Myocyte (in vitro differentiated cells): ENCODE data around the gene STAMBPL1. TPM values are rescaled to one million over a fixed set of nuclear protein-coding genes. Genes with fewer than 3 reads are reported as not detected.
A peak's percentile ranks its signal among the peaks of the same experiment; 100 is the strongest.
"Not testable (repeated sequence)": the region's sequence is repeated elsewhere in the genome, so short reads cannot be mapped to it uniquely, and the experiment has no call there.

Experiments
- DNase-seq: peaks from one replicate; pipeline ENCODE4 v3.0.0-alpha.2; 2012; ENCODE audit warnings: low read depth
- total RNA-seq: library from RNA; depleted of rRNA; stranded (reverse); fragments of >200 nt; gene quantifications from 2 replicates; pipeline ENCODE4 v1.2.3, GENCODE V29; 2014

Gene STAMBPL1
- total RNA-seq, 1 donor from 2014 or later: 10.0 TPM

DNA sequence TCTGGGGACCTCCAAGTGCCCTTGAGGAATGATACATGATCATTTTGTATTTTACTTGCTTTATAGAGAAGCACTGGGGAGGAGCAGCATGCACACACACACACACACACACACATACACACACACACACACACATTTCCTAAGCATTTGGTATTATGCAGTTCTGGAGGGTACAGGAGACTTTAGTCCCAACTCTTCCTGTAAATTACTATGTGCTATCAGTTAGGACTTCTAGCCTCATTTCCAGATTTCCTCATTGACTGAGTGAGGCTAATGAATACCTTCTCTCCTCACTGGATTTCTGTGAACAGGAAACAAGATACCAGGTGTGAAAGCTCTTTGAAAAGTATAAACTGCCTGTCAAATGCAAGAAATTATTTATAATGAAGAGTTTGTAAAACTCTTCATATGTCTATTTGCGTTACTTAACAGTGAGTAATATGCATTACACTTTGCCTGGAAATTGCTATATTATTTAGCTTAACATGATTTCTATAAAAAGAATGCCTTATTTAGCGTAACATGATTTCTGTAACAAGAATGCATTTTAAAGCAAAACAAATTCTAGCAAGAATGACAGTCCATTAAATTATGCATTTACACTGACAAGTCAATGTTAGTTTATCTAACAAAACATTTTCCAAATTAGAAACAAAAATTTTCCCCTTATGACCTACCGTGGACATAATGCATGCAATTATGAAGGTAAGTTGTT is 38.3 kb downstream of the STAMBPL1 start:
- no peak for DNase-seq

DNA sequence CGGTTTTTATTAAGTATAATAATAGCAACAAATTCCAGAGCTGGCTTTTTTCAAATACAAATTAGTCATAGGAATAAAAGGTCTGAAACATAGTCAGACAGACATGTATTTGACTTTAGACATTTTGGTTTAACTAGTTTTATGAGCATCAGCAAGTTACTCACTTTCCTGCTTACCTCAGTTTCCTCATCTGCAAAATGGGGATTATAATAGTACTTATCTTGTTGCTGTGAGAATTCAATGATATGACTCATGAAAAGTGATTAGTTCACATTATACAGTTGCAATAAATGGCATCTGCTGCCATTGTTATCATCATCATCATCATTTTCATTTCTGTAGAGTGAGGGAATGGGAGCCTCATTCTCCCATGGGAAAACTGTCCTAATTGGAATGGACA is 39.0 kb downstream of the STAMBPL1 start:
- no peak for DNase-seq

DNA sequence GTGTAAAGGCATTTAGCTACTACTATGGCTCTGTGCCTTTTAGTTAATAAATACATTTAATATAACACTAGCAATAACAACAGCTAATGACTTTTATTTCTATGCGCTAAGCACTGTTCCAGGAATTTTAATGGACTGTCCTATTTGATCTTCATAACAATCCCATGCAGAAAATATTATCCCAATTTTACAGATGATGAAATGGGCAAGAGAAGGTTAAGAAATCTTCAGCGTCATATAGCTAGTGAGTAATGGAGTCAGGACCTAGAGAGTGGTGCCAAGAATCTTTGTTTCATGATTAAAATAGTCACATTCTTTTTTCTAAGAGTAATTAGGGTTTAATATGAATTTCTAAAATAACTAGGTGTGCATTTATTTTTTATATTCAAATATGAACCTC is 40.2 kb downstream of the STAMBPL1 start:
- DNase-seq: no peak

DNA sequence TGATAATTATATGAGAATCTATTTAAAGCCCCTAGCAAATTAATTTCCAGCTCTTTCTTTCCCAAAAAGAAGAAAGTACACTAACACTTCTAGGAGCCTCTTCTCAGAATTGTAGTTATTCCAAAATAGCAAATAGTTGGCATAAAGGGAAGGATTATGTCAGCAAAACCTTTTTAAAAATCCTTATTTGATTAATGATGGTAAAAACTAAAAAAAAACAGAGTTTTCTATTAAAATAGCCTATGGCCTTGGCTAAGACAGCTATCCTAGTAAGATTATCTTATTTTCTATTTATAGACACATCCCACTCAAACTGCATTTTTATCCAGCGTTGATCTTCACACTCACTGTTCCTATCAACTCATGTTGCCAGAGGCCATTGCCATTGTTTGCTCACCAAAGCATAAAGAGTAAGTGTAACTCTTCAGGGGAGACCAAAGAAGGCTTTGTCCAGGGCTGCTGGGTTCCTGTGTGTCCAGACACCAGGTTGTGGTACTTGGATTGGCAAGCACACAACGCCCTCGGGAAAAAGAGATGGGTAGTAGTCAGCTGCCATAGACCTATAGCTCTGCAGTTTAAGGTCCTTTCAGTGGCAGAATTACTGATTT is 41.0 kb downstream of the STAMBPL1 start:
- DNase-seq: no peak

DNA sequence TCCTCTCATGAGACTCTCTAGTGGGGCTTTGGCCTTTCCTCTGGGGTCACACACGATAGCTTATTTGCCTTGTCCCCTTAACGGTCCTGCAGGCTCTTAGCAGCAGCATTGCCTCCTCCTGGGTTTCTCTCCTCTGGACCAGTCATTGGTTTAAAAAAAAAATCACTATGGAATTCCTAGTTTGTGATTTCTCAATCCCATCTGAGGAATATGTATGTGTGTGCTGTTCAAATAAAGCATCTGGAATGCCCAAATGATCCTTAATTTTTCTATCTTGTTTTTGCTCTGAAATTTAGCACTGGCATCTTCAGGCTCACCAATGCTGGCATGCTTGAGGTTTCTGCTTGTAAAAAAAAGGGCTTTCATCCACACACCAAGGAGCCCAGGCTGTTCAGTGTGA is 42.0 kb downstream of the STAMBPL1 start:
- no peak for DNase-seq

DNA sequence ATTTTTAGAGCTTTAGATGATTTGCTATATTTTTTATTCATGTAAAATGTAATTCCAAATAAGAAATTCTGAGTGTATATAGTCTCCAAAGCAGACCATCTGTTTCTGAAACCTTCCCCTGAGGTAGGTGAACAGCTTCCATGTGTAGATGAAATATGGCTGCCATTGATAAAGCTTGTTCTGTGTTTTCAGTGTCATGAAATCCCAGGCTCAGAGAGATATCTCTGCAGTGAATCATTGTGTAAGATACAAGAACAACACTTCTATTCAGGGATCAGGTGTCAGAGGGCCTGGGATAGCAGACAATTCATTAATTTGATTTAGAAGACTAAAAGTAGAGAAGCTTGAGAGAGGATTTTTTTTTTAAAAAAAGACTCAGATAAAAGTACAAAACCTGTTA is 43.5 kb downstream of the STAMBPL1 start:
- peak; percentile 72 for DNase-seq

DNA sequence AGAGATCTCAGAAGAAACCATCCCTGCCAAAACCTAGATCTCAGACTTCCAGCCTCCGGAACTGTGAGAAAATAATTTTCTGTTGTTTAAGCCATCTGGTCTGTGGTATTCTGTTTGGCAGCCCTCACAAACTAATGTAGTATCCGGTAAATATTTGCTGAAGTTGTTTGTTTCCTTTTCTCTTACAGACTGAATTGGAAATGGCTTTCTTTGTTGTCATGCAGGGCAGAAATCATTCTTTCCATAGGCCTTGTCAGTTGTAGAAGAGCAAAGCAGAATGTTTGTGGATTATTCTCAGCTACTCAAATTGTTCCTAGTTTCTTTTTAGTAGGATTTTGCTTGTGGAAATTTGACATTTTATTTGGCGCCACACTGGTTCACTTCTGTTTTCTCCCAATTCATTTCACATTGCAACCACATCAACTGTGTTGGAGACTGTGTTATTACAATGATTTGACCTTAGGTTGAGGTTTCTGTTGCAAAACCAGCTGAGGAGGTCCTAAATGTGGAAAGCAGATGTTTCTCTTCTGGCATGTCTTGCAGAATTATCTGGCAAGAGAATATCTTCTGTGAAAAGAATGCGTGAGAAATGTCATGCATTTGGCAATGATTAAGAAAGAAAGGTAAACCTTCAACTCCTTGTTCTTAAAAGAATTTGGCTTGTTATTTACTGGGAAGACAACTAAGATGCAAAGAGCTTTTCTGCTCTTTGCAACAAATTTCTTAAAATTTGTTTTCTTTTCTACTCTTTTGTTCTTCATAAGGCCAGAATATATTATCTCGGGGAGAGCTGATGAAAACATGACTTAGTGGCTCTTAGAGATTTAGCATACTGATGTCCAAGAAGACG is 46.7 kb downstream of the STAMBPL1 start:
- DNase-seq: peak; percentile 66

DNA sequence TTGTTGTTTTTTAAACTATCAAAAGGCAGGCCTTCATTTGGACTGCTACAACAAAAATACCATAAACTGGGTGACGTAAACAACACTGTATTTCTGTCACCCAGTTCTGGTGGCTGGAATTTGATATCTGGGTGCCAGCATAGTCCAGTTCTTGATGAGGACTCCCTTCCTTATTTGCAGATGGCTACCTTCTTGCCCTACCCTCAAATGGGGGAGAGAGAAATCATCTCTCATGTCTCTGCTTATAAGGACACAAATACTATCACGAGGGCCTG is 47.3 kb downstream of the STAMBPL1 start:
- no peak for DNase-seq

DNA sequence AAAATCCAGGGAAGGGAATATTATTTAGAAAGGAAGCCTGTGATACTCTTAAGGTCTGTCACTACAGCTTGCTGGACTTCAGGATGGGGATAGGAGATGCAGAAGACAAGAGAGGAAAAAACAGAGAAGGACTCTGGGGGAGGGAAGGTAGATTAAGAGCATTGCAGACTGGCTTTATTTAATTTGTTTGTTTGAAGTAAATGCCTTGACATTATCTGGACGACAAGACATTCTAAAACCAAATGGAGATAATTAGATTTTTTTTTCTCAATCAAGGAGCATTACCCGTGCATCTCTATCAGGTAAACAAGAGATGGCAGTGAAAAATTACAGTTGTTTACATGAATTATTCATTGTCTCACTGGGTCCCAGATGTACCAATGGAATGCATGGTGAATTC is 48.2 kb downstream of the STAMBPL1 start:
- no peak for DNase-seq

DNA sequence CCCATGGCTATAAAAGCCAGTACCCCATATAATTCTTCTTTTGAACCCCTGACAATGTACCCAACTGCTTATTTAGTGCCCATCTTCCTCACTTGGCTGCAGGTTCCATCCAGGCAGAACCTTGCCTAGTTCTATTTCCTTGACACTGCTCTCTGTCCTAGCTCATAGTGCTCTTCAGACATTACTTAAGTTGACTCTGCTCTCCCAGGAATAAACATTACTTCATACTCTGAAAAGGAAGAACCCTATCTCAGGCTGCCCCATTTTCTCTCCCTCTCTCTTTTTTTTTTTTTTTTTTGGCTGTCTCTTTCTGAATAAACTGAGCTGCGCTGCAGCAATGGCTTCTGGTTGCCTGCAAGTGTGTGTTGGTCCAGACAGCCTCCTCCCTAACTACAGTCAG is 51.5 kb downstream of the STAMBPL1 start:
- DNase-seq: no peak

DNA sequence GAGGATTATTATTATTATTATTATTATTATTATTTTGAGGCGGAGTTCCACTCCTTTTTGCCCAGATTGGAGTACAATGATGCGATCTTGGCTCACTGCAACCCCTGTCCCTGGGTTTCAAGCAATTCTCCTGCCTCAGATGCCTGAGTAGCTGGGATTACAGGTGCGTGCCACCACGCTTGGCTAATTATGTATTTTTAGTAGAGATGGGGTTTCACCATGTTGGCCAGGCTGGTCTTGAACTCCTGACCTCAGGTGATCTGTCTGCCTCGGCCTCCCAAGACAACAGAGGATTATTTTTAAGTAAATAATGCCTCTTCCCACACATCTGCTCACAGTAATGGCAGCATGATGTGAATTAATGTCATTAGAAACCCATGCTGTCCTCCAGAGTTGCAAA is 52.0 kb downstream of the STAMBPL1 start:
- DNase-seq: not testable (repeated sequence)

DNA sequence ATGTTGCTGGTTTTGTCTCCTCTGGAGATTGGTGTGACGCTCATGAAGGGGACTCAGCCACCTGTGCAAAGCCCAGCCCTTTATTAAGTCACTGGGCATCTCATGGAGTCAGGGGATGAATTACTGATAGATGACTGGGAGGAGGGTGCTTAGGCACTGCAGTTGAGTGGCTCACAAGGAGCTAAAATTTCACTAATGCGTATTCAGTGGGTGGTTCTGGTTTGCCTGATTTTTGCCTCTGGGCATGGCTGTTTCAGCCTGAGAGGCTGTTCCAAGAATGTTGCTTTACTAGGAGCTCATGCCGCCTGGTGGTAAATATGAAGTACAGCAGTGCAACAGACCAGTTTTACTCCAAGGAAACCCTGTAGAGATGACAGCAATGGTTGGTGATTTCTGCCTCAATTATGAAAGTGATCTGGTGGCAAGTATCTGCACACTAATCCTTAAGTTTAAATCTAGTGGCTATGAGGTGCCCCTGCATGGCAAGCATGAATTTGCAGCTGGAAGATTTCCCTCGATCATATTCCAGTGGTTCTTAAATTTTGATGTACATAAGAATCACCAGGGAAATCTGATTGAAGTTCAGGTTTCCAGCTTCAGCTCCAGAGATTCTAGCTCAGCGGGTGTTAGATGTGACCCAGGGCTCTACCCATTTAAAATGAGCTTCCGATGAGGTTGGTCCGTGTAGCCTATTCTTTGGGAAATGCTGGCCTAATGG is 52.7 kb downstream of the STAMBPL1 start:
- peak; percentile 83 for DNase-seq

DNA sequence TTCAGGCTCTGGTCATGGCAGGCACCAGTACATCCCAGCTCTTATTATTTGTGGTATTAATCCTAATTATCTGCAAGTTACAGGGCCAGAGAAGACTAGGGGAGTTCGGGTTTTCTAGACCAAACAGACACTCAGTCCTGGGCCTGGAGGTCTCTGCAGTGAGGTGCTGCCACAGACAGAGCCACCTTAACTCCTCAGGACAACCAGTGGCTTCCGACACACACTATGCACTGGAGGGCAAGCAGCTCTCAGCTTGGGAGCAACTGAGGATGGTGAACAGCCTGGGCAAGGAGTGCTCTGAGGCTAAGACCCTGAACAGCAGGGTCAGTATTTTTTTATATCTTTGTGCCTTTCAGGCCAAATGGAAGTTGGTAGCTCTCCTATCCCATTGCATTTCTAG is 53.5 kb downstream of the STAMBPL1 start:
- no peak for DNase-seq

DNA sequence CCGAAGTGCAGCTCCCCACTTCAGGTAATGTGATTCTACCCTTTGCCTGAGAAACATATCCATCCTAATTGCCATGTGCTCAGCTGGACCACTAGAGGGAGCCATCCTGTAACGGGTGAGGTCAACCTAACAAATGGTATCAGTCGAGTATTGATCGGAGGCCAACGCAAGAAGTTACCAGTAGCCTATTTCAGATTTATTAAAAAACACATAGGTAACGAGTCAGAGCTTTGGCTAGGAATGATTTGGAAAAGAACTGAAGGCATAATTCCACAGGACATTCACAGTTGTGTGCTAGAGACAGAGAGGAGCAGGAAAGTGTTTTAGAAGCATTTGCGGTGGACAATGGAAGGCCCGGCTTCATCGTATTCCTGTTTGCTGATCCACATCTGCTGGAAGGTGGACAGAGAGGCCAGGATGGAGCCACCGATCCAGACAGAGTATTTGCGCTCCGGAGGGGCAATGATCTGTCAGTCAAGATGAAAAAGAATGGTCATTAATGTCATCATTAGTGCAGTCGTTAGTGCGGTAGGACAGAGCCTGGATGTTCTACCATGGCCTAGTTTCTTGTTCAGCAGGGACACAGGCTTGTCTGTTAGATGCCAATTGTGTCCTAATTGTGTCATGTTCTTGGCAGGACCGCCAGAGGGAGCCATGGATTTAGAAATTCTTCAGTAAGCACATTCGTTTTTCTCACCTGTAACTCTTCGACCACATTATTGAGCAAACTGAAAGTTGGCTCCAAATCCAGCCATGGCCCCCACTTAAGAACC is 55.0 kb downstream of the STAMBPL1 start:
- peak; percentile 81 for DNase-seq

DNA sequence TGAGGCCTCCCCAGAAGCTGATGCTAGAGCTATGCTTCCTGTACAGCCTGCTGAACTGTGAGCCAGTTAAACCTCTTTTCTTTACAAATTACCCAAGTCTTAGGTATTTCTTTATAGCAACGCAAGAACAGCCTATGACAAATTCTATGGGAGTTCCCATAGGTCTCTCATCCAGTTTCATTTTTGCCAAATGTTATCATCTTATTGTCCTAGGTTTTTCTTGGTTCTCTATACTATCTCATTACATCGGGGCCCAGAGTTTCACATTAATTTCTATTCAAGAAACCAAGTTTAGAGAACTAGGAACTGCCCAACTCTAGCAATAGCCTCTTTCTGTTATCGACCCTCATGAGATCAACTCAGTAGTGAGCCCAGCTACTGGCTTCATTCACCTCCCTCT is 56.6 kb downstream of the STAMBPL1 start:
- DNase-seq: no peak

DNA sequence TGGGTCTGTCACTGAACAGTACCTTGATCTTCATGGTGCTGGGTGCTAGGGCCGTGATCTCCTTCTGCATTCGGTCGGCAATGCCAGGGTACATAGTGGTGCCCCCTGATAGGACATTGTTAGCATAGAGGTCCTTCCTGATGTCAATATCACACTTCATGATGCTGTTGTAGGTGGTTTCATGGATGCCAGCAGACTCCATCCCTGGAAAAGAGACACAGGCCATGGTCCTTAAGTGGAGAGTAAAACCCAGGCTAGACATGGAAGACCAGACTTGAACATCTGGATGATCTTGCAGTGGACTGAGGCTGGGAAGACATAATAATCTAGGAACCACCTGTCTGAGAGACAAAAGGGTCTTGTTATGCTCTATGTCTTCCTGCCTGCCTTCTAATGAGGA is 58.0 kb downstream of the STAMBPL1 start:
- DNase-seq: no peak

DNA sequence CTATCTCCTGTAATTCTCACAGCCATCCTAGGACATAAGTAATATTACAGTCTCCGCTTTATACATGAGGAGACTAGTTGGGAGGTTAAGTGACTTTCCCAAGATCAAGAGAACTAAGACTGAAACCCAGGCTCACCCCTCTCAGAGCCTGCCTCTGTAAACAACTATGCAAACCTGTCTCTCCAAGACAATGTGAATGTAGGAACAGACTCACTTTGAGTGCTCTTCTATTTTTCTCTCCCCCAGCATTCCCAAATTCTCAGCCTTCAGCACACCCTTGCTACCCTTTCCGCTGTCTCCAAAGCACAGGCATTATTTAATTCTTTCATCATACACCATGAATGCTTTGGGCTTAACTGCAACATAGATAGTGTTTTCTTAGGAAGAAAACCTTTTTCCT is 58.9 kb downstream of the STAMBPL1 start:
- DNase-seq: no peak

DNA sequence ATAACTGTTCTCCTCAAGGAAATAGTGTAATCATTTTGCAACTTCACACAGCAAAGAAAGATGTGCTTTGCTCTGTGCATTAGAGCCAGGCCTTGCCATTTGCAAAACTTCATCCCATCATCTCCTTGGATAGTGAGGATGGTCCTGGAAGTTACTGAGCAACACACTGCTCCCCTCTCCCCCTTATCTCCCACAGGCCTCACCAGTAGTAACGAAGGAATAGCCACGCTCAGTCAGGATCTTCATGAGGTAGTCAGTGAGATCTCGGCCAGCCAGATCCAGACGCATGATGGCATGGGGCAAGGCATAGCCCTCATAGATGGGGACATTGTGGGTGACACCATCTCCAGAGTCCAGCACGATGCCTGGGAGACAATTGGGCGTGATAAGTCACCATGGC is 61.0 kb downstream of the STAMBPL1 start:
- DNase-seq: peak; percentile 52

DNA sequence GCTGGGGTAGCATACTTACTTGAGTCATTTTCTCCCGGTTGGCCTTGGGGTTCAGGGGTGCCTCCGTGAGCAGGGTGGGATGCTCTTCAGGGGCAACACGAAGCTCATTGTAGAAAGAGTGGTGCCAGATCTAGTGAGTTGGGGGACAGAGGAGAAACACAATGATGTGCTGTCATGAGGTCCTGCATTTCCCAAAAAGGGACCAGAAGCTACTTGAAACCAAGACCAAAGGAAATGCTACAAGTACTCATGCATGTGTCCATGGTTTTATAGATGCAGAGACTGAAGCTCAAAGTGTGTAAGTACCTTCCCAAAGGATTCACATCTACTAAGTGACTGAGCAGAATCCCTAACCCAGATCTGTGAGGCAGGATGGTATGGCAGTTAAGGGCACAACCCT is 63.7 kb downstream of the STAMBPL1 start:
- no peak for DNase-seq

DNA sequence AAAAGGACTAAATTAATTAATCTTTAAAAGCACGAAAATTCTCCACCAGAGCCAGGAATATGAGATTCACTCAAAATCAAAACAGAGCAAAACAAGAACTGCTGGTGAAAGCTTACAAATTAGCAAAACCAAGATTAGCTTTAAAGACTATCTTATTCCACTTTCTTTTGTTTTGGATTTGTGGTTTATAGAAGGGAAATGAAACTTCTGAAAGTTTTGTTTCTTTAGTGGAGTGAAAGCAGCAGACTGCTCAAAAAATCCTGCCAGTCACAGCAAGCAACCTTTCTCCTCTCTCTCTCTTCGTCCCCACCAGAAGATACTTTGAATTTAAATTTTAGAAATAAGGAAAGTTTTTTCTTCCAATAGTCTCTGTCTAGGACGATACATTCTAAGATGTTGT is 64.8 kb downstream of the STAMBPL1 start:
- DNase-seq: no peak

DNA sequence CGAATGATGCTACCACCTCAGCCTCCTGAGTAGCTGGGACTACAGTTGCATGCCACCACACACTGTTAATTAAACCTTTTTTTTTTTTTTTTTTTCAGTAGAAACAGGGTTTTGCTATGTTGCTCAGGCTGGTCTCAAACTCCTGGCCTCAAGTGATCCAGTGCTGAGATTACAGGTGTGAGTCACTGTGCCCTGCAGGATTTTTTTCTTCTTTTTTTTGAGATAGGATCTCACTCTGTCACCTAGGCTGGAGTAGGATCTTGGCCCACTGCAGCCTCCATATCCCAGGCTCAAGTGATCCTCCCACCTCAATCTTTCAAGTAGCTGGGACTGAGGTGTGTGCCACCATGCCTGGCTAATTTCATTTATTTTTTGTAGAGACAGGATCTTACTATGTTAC is 66.2 kb downstream of the STAMBPL1 start:
- no peak for DNase-seq
